Chondrocyte (in vitro differentiated cells): ENCODE results near the gene SLC34A2. TPM values are rescaled to one million over a fixed set of nuclear protein-coding genes. Genes with fewer than 3 reads are reported as not detected.

ENCODE experiments used
- DNase-seq: peaks from one replicate; pipeline ENCODE4 v3.0.0; 2021; ENCODE audit warnings: mixed read lengths, low spot score
- H3K27ac Mint-ChIP-seq: one replicate; pipeline ENCODE4 v1.8.0; 2021; ENCODE audit warnings: mild to moderate bottlenecking, moderate library complexity, mixed read lengths; ENCODE audit not compliant: unreplicated experiment
- H3K27me3 Mint-ChIP-seq: 2 replicates; pipeline ENCODE4 v1.8.0; 2021; ENCODE audit warnings: low read depth, mixed read lengths
- H3K36me3 Mint-ChIP-seq: 2 replicates; pipeline ENCODE4 v1.8.0; 2021; ENCODE audit warnings: low read depth, mixed read lengths
- H3K4me1 Mint-ChIP-seq: 2 replicates; pipeline ENCODE4 v1.8.0; 2021; ENCODE audit warnings: low read depth, mild to moderate bottlenecking, mixed read lengths
- H3K4me3 Mint-ChIP-seq: one replicate; pipeline ENCODE4 v1.8.0; 2021; ENCODE audit warnings: mild to moderate bottlenecking, moderate library complexity, mixed read lengths; ENCODE audit not compliant: unreplicated experiment
- H3K9me3 Mint-ChIP-seq: 2 replicates; pipeline ENCODE4 v1.8.0; 2021; ENCODE audit warnings: low read depth, mixed read lengths
- CTCF ChIP-seq: fragments of 200-600 bp; sonication (generic); IDR thresholded peaks from 2 replicates; pipeline ENCODE4 v1.5.0; 2021; ENCODE audit warnings: antibody characterized with exemption, mild to moderate bottlenecking, moderate library complexity
- total RNA-seq: library from RNA; stranded (reverse); gene quantifications from 3 replicates; pipeline ENCODE4 v1.2.1, GENCODE V29; 2021

Gene SLC34A2
- total RNA-seq, 1 donor from 2014 or later, result not detected

GRCh38 chr4:25687773-25688172 is 32.1 kb downstream of the SLC34A2 start:
- TF ChIP-seq CTCF, result no peak
- no peak for DNase-seq
- Mint-ChIP-seq H3K9me3 (peaks cover 17% of the 10 kb centered on the region), H3K27ac (no peak overlapping the region), H3K4me1 (no peaks in the 10 kb centered on the region), H3K4me3 (no peak overlapping the region), H3K36me3 (peaks cover 5% of the 10 kb centered on the region), H3K27me3 (no peaks in the 10 kb centered on the region)

GRCh38 chr4:25694466-25694865 is 38.8 kb downstream of the SLC34A2 start:
- no peak for TF ChIP-seq CTCF
- no peaks in the 10 kb centered on the region for H3K4me1 Mint-ChIP-seq
- DNase-seq, result no peak
- H3K27me3 Mint-ChIP-seq, result no peaks in the 10 kb centered on the region
- H3K27ac Mint-ChIP-seq, result no peak overlapping the region
- H3K36me3 Mint-ChIP-seq, result peaks cover 5% of the 10 kb centered on the region
- peaks cover 12% of the 10 kb centered on the region for H3K9me3 Mint-ChIP-seq
- no peak overlapping the region for H3K4me3 Mint-ChIP-seq

DNA sequence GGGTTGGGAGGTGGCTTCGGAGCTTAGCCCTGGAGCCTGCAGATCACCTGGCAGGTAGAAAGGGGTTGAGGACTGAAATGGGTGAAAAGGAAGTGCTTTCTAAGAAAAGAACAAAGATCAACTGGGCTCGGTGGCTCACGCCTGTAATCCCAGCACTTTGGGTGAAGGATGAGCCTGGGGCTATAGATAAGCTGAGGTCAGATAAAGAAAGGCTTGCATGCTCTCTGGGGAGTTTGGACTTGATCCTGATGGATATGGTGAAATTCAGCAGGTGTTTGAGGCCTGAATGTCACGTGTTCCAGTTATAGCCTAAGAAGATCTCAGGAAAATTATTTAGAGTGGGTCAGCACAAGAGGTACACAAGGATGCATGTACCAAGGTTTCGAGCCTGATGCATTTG is 40.8 kb downstream of the SLC34A2 start:
- H3K36me3 Mint-ChIP-seq, result peaks cover 2% of the 10 kb centered on the region
- no peaks in the 10 kb centered on the region for H3K4me1 Mint-ChIP-seq
- DNase-seq, result no peak
- no peak overlapping the region for H3K4me3 Mint-ChIP-seq
- TF ChIP-seq CTCF, result no peak
- H3K9me3 Mint-ChIP-seq, result peaks cover 7% of the 10 kb centered on the region
- H3K27me3 Mint-ChIP-seq, result peaks cover 3% of the 10 kb centered on the region
- H3K27ac Mint-ChIP-seq, result no peak overlapping the region

GRCh38 chr4:25697516-25697915 is 41.9 kb downstream of the SLC34A2 start:
- DNase-seq, result no peak
- TF ChIP-seq CTCF, result no peak
- Mint-ChIP-seq H3K27me3 (peaks cover 3% of the 10 kb centered on the region), H3K9me3 (no peaks in the 10 kb centered on the region), H3K27ac (no peak overlapping the region), H3K4me1 (no peaks in the 10 kb centered on the region), H3K4me3 (no peak overlapping the region), H3K36me3 (no peaks in the 10 kb centered on the region)

DNA sequence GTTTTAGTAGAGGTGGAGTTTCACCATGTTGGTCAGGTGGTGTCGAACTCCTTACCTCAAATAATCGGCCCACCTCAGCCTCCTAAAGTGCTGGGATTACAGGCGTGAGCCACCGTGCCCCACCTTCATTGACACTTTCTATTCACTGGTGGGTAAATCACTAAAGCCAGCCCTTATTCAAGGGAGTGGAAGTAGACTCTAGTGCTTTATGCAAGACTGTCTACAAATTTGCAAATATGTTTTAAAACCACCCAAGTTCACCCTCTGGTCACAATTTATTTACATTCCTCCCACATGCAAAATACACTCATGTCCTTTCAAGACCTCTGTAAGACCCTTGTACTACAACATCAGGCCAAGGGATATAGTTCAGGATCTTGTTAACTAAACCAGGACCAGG is 45.0 kb downstream of the SLC34A2 start:
- no peak overlapping the region for H3K4me3 Mint-ChIP-seq
- no peaks in the 10 kb centered on the region for H3K4me1 Mint-ChIP-seq
- peaks cover 3% of the 10 kb centered on the region for H3K27me3 Mint-ChIP-seq
- no peak for TF ChIP-seq CTCF
- no peak for DNase-seq
- no peaks in the 10 kb centered on the region for H3K9me3 Mint-ChIP-seq
- H3K36me3 Mint-ChIP-seq, result no peaks in the 10 kb centered on the region
- no peak overlapping the region for H3K27ac Mint-ChIP-seq
